HG03064 (cell line): ENCODE data around the gene OTOA.
"Not testable (repeated sequence)": the region's sequence is repeated elsewhere in the genome, so short reads cannot be mapped to it uniquely, and the experiment has no call there.

Source experiments
- ATAC-seq: cut with Tn5 transposase; IDR thresholded peaks from one replicate; pipeline ENCODE4 v1.9.1; 2021; ENCODE audit warnings: low read depth; ENCODE audit not compliant: unreplicated experiment

OTOA gene

DNA sequence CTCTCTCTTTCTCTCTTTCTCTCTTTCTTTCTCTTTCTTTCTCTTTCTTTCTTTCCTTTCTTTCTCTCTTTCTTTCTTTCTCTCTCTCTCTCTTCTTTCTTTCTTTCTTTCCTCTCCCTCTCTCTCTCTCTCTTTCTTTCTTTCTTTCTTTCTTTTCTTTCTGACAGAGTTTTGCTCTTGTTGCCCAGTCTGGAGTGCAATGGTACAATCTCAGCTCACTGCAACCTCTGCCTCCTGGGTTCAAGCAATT, 50.5 kb downstream of the OTOA start:
- not testable (repeated sequence) for ATAC-seq

DNA sequence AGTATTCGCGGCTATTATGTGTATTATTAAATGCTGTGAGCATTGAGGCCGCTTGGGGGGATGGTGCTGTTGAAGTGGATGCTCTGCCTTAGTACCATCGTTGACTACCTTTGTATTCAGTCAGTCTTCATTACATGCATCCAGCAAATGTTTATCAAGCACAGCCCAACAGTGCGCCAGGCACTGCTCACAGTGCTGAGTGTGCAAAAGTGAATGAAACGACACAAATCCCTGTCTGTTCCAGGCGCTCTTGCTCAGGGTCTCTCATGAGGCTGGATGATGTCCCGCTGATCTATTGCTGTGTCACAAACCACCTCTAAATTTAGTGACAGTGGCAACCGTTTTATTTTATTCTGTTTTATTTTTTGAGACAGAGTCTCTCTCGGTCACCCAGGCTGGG, 53.8 kb downstream of the OTOA start:
- no peak for ATAC-seq

DNA sequence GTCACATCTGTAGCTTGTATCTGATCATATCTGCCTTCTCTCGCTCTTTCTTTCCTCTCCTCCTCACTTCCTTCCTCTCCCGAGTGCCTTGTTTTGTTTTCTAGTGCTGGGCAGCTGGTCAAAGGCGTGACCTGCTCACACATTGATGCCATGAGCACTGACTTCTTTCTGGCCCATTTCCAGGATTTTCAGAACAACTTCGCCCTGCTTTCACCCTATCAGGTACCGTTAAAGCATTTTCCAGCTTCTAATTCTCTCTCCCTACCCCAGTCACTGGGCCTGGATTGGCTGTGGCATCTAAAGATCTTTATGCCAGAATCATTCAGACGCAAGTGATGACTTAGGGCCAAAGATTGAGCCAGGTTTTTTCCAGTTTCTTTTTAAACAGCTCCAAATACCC, 55.5 kb downstream of the OTOA start:
- ATAC-seq, result no peak

DNA sequence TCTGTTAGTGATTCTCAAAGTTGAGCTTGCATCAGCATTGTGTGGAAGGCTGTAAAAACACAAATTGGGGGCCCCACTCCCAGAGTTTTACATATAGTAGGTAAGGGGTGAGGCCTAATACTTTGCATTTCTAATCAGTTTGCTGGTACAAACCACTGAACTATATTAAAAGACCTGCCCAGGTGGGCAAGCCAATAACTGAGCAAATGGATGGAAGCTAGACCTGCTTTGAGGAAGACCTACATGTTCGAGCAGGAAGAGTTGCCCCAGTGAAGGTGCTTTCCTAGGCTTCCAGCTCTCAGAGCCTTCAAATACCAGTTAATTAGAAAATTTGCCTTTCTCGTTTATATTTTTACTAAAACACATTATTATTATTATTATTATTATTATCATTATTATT, 56.8 kb downstream of the OTOA start:
- ATAC-seq, result no peak

DNA sequence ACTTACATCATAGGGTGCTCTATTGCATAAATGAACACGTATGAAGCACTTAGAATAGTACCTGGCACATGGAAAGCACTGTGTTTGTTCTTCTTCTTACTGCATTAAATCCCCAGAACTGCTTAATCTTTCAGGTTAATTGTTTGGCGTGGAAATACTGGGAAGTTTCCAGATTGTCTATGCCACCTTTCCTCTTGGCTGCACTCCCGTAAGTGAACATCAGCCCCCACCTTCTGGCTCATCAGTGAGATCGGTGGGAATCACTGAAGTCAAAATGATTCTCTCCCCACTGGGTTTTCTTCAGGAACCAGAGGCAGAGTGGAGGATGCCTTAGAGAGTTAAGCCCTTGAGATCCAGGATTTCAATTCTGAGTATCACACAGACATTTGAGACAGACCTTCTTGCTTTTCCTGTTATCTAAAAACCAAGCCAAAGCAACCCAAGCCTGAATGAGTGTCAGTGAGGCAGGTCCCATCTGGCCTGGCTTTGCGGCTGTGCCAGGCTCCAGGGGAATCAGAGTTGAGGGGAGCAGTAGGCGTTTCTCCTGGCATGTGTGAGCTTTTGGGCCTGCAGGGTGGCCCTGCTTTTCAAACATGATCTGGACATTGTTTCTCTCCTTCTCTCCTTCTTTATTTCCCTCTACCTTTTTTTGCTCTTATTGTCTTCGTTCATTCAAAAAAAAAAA, 59.1 kb downstream of the OTOA start:
- ATAC-seq, result no peak

DNA sequence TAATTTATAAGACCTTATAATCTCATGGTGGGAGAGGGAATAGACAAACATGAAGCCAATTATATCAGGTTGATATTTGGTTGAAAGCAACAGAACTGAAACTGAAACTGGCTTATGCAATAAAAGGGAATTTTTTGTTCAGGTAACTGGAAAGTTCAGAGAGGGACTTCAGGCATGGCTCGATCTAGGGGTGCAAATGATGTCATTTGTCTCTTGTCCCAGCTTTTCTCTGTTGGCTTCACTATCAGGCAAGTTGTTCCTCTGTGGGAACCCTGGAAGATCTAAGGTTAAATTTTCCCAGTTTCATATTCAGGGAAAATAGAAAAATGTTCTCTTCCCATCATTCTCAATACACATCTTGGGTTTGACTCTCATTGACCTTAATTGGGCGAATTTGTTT, 59.8 kb downstream of the OTOA start:
- no peak for ATAC-seq

DNA sequence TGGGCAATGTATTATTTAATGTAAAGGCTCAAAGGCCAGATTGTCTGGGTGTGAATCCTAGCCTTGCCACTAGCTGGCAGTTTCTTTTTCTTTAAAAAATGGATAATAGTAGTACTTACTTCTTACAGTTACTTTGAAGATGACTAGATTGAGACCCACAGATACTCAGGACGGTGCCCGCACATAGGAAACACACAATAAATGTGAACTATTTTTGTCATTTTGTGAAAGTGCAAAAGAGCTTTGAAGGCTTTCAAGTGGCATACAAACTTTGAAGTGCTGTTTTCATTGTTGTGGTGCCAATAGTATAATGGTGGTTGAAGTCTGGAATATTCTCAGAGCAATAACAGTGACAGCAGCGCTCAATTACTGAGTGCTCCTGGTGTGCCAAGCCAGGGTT, 63.6 kb downstream of the OTOA start:
- ATAC-seq, result no peak

DNA sequence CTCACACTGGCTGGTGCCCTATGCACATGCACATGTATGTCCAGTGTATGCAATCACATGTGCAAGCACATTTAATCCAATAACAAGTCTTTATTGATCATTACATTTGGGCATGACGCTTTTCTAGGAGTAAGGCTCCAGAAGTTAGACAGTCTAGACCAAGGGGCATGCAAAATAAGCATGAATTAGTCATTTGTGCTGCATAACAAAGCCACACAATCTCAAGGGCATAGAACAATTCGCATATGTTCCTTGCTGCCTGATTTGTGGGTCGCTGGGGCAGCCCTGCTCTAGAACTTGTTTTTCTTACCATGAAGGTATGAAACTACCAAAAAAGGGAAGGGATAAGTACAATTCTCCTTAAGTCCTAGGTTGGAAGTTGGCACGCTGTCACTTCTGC, 67.5 kb downstream of the OTOA start:
- not testable (repeated sequence) for ATAC-seq

DNA sequence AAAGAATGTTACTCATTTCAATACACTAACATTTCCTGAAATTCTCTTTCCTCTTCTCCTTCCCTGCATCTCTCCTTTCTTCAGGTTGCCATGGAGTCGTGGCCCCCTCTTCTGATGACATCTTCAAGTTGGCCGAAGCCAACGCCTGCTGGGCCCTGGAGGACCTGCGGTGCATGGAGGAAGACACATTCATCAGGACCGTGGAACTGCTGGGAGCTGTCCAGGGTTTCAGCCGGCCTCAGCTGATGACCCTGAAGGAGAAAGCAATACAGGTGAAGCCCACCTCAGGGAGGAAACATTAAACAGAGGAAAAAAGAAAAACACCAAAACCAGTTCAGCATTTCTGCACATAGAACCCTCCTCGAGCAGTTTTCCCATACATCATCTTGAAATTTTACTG, 76.9 kb downstream of the OTOA start:
- not testable (repeated sequence) for ATAC-seq

DNA sequence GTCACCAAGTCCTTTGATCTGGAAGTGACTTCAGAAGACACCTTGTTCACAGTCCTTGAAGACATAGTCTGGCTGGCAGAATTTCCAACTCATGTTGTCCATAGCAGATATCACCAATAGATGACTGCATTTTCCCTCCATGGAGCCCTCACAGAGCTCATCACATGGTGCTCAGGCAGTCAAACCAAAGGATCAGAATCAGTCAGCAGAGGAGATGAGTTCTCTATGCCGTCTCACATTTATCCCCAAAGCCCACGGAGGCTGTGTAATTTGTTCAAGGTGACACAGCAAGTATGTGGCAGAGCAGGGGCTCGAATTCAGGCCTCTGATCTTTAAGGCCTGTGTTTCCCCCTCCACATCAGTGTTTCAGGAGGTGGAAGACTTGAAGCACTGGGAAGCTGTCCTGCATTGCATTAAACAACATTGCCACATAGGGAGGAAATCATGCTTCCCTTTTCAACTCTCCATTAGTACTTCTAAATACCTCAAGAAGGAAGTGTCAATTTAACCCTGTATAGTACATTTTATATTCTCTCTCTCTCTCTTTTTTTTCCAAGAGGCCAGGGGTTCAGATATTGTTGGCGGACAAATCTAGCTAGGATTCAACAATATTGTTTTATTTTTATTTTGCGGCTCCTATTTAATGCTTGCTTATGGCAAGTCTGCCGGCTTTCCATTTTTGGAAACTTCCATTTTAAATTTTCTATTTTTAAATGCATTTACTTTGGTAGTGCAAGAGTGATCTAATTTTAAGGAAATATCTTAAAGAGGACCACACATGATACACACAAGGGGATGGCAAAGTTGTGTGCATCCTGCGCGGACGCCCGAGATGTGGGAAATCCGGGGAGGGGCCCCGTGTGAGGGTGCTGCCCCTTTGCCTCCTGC, 92.7 kb downstream of the OTOA start:
- ATAC-seq, result not testable (repeated sequence)

DNA sequence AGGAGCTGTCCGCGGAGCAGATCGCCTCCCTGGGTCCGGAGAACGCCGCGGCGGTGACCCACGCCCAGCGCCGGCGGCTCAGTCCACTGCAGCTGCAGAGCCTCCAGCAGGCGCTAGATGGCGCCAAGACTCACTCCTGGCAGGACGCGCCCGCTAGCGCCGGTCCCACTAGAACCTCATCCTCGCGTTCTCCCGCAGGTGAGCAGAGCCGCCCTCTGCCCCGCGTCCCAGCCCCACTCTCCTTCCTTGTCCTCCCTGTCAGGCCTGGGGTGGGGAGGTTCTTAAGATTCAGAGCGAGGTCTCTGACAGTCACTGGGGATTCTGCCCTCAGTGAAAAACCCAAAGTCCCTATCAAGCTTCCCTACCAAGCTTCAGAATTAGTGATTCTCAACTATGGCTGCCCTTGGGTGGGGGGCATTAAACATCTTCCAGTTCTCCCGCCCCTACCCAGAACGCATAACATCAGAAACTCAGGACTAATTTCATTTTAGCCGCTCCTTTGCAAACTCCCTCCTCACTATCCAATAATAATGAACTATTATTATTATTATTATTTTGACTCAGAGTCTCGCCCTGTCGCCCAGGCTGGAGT, 93.4 kb downstream of the OTOA start:
- ATAC-seq, result not testable (repeated sequence)

DNA sequence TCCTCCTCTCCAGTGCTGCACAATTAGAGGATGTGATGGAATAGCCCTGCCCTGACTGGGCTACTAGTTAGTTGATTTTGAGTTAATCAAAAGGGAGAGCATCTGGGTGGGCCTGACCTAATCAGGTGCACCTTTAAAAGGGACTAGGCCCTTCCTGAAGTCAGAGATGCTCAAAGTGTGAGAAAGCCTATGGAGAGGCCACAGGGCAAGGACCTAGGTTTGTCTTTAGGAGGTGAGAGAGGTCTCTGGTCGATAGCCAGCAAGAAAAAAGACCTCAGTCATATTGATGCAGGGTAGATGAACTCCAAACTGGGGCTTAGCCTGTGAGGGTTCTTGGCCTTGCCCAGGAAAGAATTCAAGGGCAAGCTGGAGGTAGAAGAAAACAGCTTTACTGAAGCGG, 104.5 kb downstream of the OTOA start:
- ATAC-seq, result not testable (repeated sequence)

DNA sequence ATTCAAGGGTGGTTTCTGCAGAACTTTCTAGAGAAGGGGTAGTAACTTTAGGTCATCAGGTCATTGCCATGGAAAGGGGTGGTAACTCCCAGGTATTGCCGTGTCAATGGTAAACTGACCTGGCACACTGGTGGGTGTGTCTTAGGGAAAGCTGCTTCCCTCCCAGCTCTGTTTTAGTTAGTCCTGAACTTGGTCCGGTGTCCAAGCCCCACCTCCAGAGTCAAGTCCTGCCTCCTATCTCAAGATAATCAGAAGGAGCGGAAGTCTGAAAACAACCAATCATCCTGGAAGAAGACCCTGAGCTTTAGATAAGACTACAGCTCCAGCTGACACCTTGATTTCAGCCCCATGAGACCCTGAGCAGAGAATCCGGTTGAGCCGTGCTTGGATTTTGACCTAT, 105.0 kb downstream of the OTOA start:
- not testable (repeated sequence) for ATAC-seq

DNA sequence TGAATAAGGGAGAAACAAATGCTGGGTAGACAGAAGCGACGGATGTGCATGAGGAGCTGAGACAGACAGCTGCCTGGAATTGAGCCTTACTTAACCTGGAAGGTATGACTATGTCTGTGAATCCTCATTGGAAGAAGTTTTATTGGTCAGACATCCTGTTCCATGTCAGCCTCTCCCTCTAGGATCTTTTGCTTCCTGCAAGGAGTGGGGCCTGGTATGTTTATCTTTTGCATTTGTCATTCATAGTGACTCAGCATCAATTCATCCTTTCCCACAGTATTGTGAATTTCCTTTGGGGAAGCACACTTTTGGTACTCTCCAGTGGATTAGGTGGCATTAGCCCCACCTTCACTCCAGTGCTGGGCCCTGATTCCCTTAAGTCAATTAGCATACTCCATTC, 105.5 kb downstream of the OTOA start:
- ATAC-seq, result not testable (repeated sequence)

DNA sequence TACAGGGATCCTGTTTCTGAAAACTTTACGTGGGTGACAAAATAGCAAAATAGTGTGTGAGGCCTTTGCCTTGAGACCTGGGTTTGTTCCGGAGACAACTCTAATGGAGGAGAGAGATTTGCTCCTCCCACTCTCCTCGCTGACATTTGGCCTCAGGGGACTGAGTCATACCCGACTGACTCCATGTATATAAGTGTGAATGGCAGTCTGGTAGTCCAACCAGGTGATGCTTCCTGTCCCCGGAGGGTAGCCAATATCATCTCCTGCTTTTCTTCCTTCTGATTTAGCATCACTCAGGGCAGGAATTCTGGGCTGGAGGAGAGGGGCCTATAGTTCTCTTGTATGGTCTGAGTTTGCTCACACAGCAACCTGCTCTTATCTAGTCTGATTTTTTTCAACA, 106.8 kb downstream of the OTOA start:
- ATAC-seq, result not testable (repeated sequence)

DNA sequence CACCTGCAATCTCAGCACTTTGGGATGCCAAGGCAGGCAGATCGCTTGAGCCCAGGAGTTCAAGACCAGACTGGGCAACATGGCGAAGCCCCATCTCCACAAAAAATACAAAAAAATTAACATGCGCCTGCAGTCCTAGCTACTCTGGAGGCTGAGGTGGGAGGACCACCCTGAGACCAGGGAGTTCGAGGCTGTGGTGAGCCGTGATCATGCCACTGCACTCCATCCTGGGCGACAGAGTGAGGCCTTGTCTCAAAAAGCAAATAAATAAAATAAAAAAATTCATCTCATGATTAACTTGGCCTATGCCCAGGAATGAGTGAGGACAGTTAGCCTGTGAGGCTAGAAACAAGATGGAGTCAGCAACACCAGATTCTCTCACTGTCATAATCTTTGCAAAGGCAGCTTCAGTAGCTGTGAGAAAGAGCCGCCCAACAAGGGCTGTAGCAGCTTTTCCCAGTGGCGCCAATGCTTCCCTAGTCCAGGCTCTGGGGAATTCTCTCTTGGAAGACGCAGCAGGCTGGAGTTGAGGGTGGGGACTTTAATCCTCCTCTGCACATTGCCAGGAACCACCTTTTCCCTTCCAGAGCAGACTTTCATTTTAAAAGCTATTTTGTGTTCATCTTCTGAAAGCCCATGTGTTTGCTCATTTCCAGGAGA, 108.9 kb downstream of the OTOA start:
- not testable (repeated sequence) for ATAC-seq

DNA sequence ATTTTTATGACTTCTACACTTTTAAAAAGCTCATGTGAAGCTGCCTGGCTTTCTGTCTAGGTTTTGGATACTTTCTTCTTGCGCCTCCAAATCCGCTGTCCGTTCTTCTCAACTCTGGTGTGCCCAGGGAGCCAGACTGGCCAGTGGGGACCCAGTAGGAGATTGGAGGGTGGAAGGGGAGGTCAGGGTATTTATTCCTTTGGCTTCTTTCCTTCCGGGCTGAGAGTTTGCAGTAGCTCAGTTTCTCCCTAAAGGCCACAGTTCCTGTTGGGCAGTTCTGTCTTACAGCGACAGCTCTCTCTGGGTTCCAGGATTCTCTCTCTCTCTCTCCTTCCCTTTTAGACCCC, 109.4 kb downstream of the OTOA start:
- not testable (repeated sequence) for ATAC-seq

DNA sequence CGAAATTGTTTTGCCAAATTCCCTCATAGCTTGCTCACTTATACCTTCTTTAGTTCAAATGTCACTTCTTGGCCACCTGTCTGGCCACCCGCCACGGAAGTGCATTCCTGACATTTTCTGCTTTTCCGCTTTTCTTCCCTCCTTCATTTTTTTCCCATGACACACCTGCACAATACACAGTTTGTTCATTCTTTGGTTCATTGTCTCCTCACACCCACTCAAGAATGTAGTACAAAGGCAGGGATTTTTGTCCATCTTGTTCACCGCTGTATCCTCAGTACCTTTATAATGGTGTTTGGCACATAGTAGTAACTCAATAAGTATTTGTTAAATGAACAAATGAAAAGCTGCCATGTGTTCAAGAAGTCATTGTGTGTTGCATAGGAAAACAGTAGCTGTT, 116.8 kb downstream of the OTOA start:
- not testable (repeated sequence) for ATAC-seq

DNA sequence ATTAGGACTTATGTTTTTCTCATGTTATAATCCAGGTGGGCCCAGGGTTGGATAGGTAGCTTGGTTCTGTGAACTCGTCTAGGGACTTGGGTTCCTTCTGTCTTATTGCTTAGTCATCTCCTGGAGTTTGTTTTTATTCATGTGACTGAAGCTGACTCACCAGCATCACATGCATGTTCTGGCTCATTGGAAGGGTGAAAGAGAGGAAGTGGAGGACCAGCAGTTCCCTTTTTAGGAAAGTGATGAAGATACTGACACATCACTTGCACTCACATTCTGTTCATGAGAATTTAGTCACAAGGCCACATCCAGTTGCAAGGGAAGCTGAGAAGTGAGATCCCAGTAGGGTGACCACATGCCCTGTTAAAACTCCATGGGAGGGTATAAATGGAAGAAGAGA, 126.7 kb downstream of the OTOA start:
- ATAC-seq, result not testable (repeated sequence)

DNA sequence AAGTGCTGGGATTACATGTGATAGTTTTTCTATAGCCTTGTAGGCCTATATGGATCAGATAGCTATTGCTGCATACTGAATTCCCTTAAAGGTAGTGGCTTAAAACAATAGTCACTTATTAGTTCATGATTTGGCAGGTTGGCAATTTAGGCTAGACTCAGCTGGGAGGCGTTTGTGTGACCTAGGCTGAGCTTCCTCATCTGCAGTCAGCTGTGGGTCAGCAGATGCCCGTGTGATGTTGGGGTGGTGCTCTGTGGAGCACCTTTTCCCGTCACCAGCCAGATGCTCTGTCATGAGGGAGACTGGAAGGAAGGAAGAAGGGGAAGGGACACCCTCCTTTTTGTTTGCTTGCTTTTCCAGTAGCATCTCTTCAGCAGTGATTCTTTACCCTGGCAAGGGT, 129.5 kb downstream of the OTOA start:
- not testable (repeated sequence) for ATAC-seq

DNA sequence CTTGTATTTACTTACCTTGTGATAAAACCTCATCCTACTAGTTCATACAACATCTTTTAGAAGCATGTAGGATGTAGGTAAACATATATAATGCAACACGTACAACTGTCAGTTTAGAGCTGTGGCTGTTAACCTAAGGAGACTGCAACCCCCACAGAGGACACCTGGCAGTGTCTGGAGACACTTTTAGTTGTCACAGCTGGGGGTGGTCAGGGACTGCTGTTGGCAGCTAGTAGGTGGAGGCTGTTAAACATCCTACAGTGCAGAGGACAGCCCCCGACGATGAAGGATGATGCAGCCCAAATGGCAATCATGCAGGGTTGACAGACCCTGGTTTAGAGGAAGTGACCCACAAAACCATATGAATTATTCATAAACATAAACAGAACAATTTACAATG, 134.8 kb downstream of the OTOA start:
- ATAC-seq, result not testable (repeated sequence)
